IMR-90 (cell line): ENCODE results near the gene KRTAP10-5. TPM values are rescaled to one million over a fixed set of nuclear protein-coding genes. Genes with fewer than 3 reads are reported as not detected.

Experiments used
- ATAC-seq: fragments of 200-7000 bp; cut with Tn5 transposase; 2 replicates; pipeline ENCODE4 v1.9.1; 2020; ENCODE audit warnings: low read depth, mild to moderate bottlenecking, moderate library complexity
- BruUV-seq: library from RNA; stranded (reverse); fragments of 400-500 nt; replicated peaks from 2 replicates; lab custom pipeline; 2021; lab: Mats Ljungman, UMichigan
- CTCF ChIA-PET: fragments of 300-600 bp; formaldehyde crosslinking; extraction: SDS; loops from one replicate; lab custom pipeline; 2021; ENCODE audit warnings: antibody characterized with exemption; lab: Yijun Ruan, JAX
- POLR2A ChIA-PET: fragments of 300-600 bp; sonication (Branson Sonifier 250); formaldehyde crosslinking; loops from one replicate; lab custom pipeline; 2022; ENCODE audit warnings: antibody characterized with exemption; ENCODE audit not compliant: unreplicated experiment; lab: Charles Lee
- DNase-seq: peaks from one replicate; pipeline ENCODE4 v3.0.0; 2013
- H2AFZ ChIP-seq: replicated peaks from 2 replicates; pipeline ENCODE3; 2013; ENCODE audit warnings: low read length, mild to moderate bottlenecking; ENCODE audit not compliant: poor library complexity
- H2AK5ac ChIP-seq: 2 replicates; pipeline ENCODE4 v1.6.1; 2013; ENCODE audit warnings: low read depth, low read length, inconsistent platforms
- H2AK9ac ChIP-seq: replicated peaks from 2 replicates; pipeline ENCODE3; 2013; ENCODE audit warnings: mild to moderate bottlenecking, low read depth, low read length, moderate library complexity; ENCODE audit not compliant: poor library complexity
- H2BK120ac ChIP-seq: 2 replicates; pipeline ENCODE4 v1.6.1; 2013; ENCODE audit warnings: low read depth, low read length, inconsistent platforms
- H2BK15ac ChIP-seq: 3 replicates; pipeline ENCODE4 v1.6.1; 2013; ENCODE audit warnings: low read depth, low read length, inconsistent platforms
- H2BK20ac ChIP-seq: 2 replicates; pipeline ENCODE4 v1.6.1; 2013; ENCODE audit warnings: low read depth, mild to moderate bottlenecking, inconsistent platforms, low read length, moderate library complexity
- H2BK5ac ChIP-seq: 2 replicates; pipeline ENCODE4 v1.6.1; 2013; ENCODE audit warnings: mild to moderate bottlenecking, low read depth, low read length, inconsistent platforms; ENCODE audit not compliant: poor library complexity, severe bottlenecking
- H3K14ac ChIP-seq: replicated peaks from 2 replicates; pipeline ENCODE4 v1.6.1; 2013; ENCODE audit warnings: low read depth, low read length, inconsistent platforms
- H3K18ac ChIP-seq: 2 replicates; pipeline ENCODE4 v1.6.1; 2013; ENCODE audit warnings: low read depth, low read length, control low read depth
- H3K23ac ChIP-seq: 2 replicates; pipeline ENCODE4 v1.6.1; 2013; ENCODE audit warnings: low read depth, low read length, inconsistent platforms
- H3K27ac ChIP-seq: 2 replicates; pipeline ENCODE4 v1.5.1; 2013; ENCODE audit warnings: mild to moderate bottlenecking, control low read depth, low read length; ENCODE audit not compliant: insufficient read depth
- H3K27me3 ChIP-seq: 2 replicates; pipeline ENCODE4 v1.6.1; 2013; ENCODE audit warnings: low read length; ENCODE audit not compliant: control insufficient read depth, insufficient read depth
- H3K36me3 ChIP-seq: 2 replicates; pipeline ENCODE4 v1.6.1; 2013; ENCODE audit warnings: low read length, mixed read lengths; ENCODE audit not compliant: control insufficient read depth, insufficient read depth
- H3K4ac ChIP-seq: 2 replicates; pipeline ENCODE4 v1.6.1; 2013; ENCODE audit warnings: low read depth, low read length, inconsistent platforms
- H3K4me1 ChIP-seq: 2 replicates; pipeline ENCODE4 v1.6.1; 2013; ENCODE audit warnings: low read length, mixed read lengths; ENCODE audit not compliant: control insufficient read depth, insufficient read depth
- H3K4me2 ChIP-seq: 2 replicates; pipeline ENCODE4 v1.6.1; 2013; ENCODE audit warnings: low read depth, mild to moderate bottlenecking, control low read depth, low read length, moderate library complexity
- H3K4me3 ChIP-seq: 2 replicates; pipeline ENCODE4 v1.5.1; 2013; ENCODE audit warnings: low read depth, mild to moderate bottlenecking, control low read depth, low read length, moderate library complexity; ENCODE audit not compliant: insufficient read depth
- H3K56ac ChIP-seq: 2 replicates; pipeline ENCODE4 v1.6.1; 2013; ENCODE audit warnings: low read length, inconsistent platforms; ENCODE audit not compliant: insufficient read depth; ENCODE audit errors: extremely low read depth
- H3K79me1 ChIP-seq, 2 experiments: 2 replicates each; pipeline ENCODE4 v1.6.1; 2013; ENCODE audit warnings: low read length in 2 of 2, inconsistent platforms in 1 of 2, low read depth in 1 of 2
- H3K9ac ChIP-seq: 2 replicates; pipeline ENCODE4 v1.6.1; 2013; ENCODE audit warnings: low read depth, low read length, control low read depth
- H3K9me1 ChIP-seq: 2 replicates; pipeline ENCODE4 v1.6.1; 2013; ENCODE audit warnings: low read length, inconsistent platforms; ENCODE audit not compliant: insufficient read depth
- H3K9me3 ChIP-seq: 2 replicates; pipeline ENCODE4 v1.6.1; 2013; ENCODE audit warnings: low read length; ENCODE audit not compliant: control insufficient read depth, insufficient read depth
- H4K20me1 ChIP-seq: 2 replicates; pipeline ENCODE4 v1.6.1; 2013; ENCODE audit warnings: low read length, inconsistent platforms; ENCODE audit not compliant: insufficient read depth
- H4K5ac ChIP-seq: 2 replicates; pipeline ENCODE4 v1.6.1; 2013; ENCODE audit warnings: mild to moderate bottlenecking, low read depth, low read length, control low read depth
- H4K8ac ChIP-seq, 2 experiments: 2 replicates each; pipeline ENCODE4 v1.6.1; 2013; ENCODE audit warnings: low read depth in 2 of 2, low read length in 2 of 2, control low read depth in 1 of 2, inconsistent platforms in 1 of 2
- H4K91ac ChIP-seq: 2 replicates; pipeline ENCODE4 v1.6.1; 2013; ENCODE audit warnings: low read depth, low read length, inconsistent platforms; ENCODE audit not compliant: insufficient read depth
- BHLHE40 ChIP-seq: fragments of 150-350 bp; IDR thresholded peaks from 2 replicates; pipeline ENCODE4 v1.6.1; 2016; ENCODE audit warnings: mild to moderate bottlenecking, low read depth, low read length
- CEBPB ChIP-seq: IDR thresholded peaks from 2 replicates; pipeline ENCODE4 v1.6.1; 2012; ENCODE audit warnings: low read depth, low read length, improper control_type of control experiment
- CHD1 ChIP-seq: IDR thresholded peaks from 2 replicates; pipeline ENCODE4 v1.6.1; 2012; ENCODE audit warnings: low read depth, low read length, improper control_type of control experiment
- FOS ChIP-seq: fragments of 150-350 bp; IDR thresholded peaks from 2 replicates; pipeline ENCODE4 v1.6.1; 2016; ENCODE audit warnings: low read depth, low read length
- MAFK ChIP-seq: IDR thresholded peaks from 2 replicates; pipeline ENCODE4 v1.6.1; 2012; ENCODE audit warnings: low read depth, low read length, improper control_type of control experiment
- MAZ ChIP-seq: IDR thresholded peaks from 2 replicates; pipeline ENCODE4 v1.6.1; 2012; ENCODE audit warnings: low read depth, mild to moderate bottlenecking, low read length, improper control_type of control experiment, moderate library complexity, borderline replicate concordance
- MXI1 ChIP-seq: IDR thresholded peaks from 2 replicates; pipeline ENCODE4 v1.6.1; 2012; ENCODE audit warnings: low read depth, mild to moderate bottlenecking, low read length, moderate library complexity, borderline replicate concordance
- NFE2L2 ChIP-seq: fragments of 150-350 bp; IDR thresholded peaks from 2 replicates; pipeline ENCODE4 v1.6.1; 2016; ENCODE audit warnings: low read depth, mild to moderate bottlenecking, low read length
- POLR2A ChIP-seq: IDR thresholded peaks from 2 replicates; pipeline ENCODE4 v1.6.1; 2012; ENCODE audit warnings: mild to moderate bottlenecking, low read depth, low read length
- RAD21 ChIP-seq: IDR thresholded peaks from 2 replicates; pipeline ENCODE4 v1.6.1; 2012; ENCODE audit warnings: low read length, improper control_type of control experiment
- RCOR1 ChIP-seq: IDR thresholded peaks from 2 replicates; pipeline ENCODE4 v1.6.1; 2012; ENCODE audit warnings: mild to moderate bottlenecking, low read length, improper control_type of control experiment; ENCODE audit not compliant: insufficient replicate concordance
- RFX5 ChIP-seq: IDR thresholded peaks from 2 replicates; pipeline ENCODE4 v1.8.0; 2012; ENCODE audit warnings: low read depth, mild to moderate bottlenecking, low read length, moderate library complexity
- SMC3 ChIP-seq: fragments of 150-350 bp; IDR thresholded peaks from 2 replicates; pipeline ENCODE4 v1.6.1; 2016; ENCODE audit warnings: low read depth, mild to moderate bottlenecking, antibody characterized with exemption, low read length, moderate library complexity
- WGBS, 2 experiments: methylation state at CpG; one replicate each; pipeline versions ENCODE4 v1.1.5 to v1.1.7; 2013; ENCODE audit warnings: missing lambda C conversion rate in 2 of 2; ENCODE audit not compliant: insufficient read length in 1 of 2; ENCODE audit errors: extremely low coverage in 2 of 2; 5-methylcytosine and 5-hydroxymethylcytosine counted together
- dilution Hi-C: fragments of 300-500 bp; cut with HindIII; formaldehyde crosslinking; loops from one replicate; pipeline ENCODE4 v1.14.3; 2018; ENCODE audit warnings: low sequenced_read_pairs; ENCODE audit not compliant: unreplicated experiment
- in situ Hi-C: fragments of 300-500 bp; cut with MboI; formaldehyde crosslinking; loops from 3 replicates; pipeline ENCODE4 v1.14.3; 2019; ENCODE audit warnings: low sequenced_read_pairs, inconsistent platforms, mixed read lengths
- intact Hi-C: fragments of 100-400 bp; cut with micrococcal nuclease; formaldehyde crosslinking; loops from 2 replicates; pipeline ENCODE4 v1.10.0; 2022
- polyA plus RNA-seq, 3 experiments: library from polyadenylated mRNA; depleted of rRNA; stranded (reverse); fragments of >200 nt; gene quantifications; 2 replicates each; pipeline ENCODE4 v1.2.3, GENCODE V29; 2012; ENCODE audit warnings: low replicate concordance in 1 of 3
- total RNA-seq: library from RNA; depleted of rRNA; stranded (reverse); fragments of >200 nt; gene quantifications from 2 replicates; pipeline ENCODE4 v1.2.3, GENCODE V29; 2012
- TF ChIP-seq, protein P1 (sequence below): fragments of 150-350 bp; IDR thresholded peaks from 2 replicates; pipeline ENCODE4 v1.6.1; 2016; ENCODE audit warnings: low read depth, mild to moderate bottlenecking, low read length, moderate library complexity, borderline replicate concordance
- TF ChIP-seq, protein P2 (sequence below): fragments of 150-350 bp; IDR thresholded peaks from 2 replicates; pipeline ENCODE4 v1.6.1; 2017; ENCODE audit warnings: mild to moderate bottlenecking, antibody characterized with exemption, low read length, low read depth
- TF ChIP-seq, protein P3 (sequence below): conservative IDR thresholded peaks from 2 replicates; pipeline ENCODE4 v1.5.1; 2012; ENCODE audit warnings: mild to moderate bottlenecking, low read depth, low read length, improper control_type of control experiment

KRTAP10-5 gene
- total and polyA plus RNA-seq, 2 of the 4 experiments (the other 2 are of a cell fraction) = not detected

DNA sequence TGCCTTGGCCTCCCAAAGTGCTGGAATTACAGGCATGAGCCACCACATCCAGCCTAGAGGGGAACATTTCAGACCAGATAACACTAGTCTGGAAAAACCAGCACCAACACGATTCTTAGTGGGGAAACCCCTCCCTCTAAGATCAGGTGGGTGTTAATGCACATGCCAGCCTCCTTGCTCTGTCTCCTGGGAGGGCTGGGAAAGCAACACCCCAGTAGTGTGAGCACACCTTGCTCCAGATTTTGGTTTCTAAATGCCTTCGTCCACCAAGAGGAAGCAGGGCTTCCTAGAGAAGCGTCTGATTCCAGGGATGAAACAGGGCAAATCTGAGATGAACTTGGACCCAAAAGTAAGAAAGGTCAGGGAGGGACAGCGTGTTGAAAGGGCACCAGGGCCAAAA, 9.1 kb downstream of the KRTAP10-5 start:
- Histone ChIP-seq H3K9me3 (peaks cover 4% of the 10 kb centered on the region), H3K4ac (no peak overlapping the region), H2AK5ac (no peak overlapping the region), H2BK15ac (no peak overlapping the region), H4K20me1 (no peaks in the 10 kb centered on the region), H2AK9ac (no peak overlapping the region), H2BK5ac (no peak overlapping the region), H3K27ac (no peak overlapping the region), H3K23ac (no peak overlapping the region), H3K56ac (no peak overlapping the region), H3K9me1 (no peaks in the 10 kb centered on the region), H3K36me3 (no peaks in the 10 kb centered on the region), H3K14ac (no peak overlapping the region), H3K9ac (no peak overlapping the region), H3K27me3 (peaks cover 3% of the 10 kb centered on the region; the same call in 1 of the 2 replicates), H4K91ac (no peak overlapping the region), H3K79me1 (no peaks in the 10 kb centered on the region), H3K4me1 (no peaks in the 10 kb centered on the region), H4K5ac (no peak overlapping the region), H3K18ac (no peak overlapping the region), H2BK120ac (no peak overlapping the region), H2AFZ (no peak overlapping the region), H4K8ac (no peak overlapping the region), H3K4me2 (no peak overlapping the region), H3K4me3 (no peak overlapping the region), H2BK20ac (no peak overlapping the region)
- TF ChIP-seq MAFK (no peak), CEBPB (no peak), POLR2A (no peak), MXI1 (no peak), SMC3 (no peak), RAD21 (no peak), RCOR1 (no peak), MAZ (no peak), BHLHE40 (no peak), FOS (no peak), RFX5 (no peak), CHD1 (no peak), NFE2L2 (no peak)
- TF ChIP-seq, protein P1, sequence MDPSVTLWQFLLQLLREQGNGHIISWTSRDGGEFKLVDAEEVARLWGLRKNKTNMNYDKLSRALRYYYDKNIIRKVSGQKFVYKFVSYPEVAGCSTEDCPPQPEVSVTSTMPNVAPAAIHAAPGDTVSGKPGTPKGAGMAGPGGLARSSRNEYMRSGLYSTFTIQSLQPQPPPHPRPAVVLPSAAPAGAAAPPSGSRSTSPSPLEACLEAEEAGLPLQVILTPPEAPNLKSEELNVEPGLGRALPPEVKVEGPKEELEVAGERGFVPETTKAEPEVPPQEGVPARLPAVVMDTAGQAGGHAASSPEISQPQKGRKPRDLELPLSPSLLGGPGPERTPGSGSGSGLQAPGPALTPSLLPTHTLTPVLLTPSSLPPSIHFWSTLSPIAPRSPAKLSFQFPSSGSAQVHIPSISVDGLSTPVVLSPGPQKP = no peak
- TF ChIP-seq, protein P2, sequence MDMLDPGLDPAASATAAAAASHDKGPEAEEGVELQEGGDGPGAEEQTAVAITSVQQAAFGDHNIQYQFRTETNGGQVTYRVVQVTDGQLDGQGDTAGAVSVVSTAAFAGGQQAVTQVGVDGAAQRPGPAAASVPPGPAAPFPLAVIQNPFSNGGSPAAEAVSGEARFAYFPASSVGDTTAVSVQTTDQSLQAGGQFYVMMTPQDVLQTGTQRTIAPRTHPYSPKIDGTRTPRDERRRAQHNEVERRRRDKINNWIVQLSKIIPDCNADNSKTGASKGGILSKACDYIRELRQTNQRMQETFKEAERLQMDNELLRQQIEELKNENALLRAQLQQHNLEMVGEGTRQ = no peak
- TF ChIP-seq, protein P3, sequence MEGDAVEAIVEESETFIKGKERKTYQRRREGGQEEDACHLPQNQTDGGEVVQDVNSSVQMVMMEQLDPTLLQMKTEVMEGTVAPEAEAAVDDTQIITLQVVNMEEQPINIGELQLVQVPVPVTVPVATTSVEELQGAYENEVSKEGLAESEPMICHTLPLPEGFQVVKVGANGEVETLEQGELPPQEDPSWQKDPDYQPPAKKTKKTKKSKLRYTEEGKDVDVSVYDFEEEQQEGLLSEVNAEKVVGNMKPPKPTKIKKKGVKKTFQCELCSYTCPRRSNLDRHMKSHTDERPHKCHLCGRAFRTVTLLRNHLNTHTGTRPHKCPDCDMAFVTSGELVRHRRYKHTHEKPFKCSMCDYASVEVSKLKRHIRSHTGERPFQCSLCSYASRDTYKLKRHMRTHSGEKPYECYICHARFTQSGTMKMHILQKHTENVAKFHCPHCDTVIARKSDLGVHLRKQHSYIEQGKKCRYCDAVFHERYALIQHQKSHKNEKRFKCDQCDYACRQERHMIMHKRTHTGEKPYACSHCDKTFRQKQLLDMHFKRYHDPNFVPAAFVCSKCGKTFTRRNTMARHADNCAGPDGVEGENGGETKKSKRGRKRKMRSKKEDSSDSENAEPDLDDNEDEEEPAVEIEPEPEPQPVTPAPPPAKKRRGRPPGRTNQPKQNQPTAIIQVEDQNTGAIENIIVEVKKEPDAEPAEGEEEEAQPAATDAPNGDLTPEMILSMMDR = no peak
- no TSS peak for BruUV-seq
- ATAC-seq = no peak
- intact Hi-C loops (no loop called here), dilution Hi-C loops (no loop called here), in situ Hi-C loops (no loop called here)
- no peak for DNase-seq
- POLR2A ChIA-PET = no interaction called here
- CTCF ChIA-PET = no interaction called here
- WGBS, 2 experiments = no CpG with 5 or more reads among the region's 4 CpGs
